ENCODE measurements around the gene GCK. TPM values are rescaled to one million over a fixed set of nuclear protein-coding genes. Genes with fewer than 3 reads are reported as not detected.
"Not testable (repeated sequence)": the region's sequence is repeated elsewhere in the genome, so short reads cannot be mapped to it uniquely, and the experiment has no call there.

Gene GCK
- total RNA-seq, 2 donors from 2014 or later: 1.3 to 2.1 TPM

DNA sequence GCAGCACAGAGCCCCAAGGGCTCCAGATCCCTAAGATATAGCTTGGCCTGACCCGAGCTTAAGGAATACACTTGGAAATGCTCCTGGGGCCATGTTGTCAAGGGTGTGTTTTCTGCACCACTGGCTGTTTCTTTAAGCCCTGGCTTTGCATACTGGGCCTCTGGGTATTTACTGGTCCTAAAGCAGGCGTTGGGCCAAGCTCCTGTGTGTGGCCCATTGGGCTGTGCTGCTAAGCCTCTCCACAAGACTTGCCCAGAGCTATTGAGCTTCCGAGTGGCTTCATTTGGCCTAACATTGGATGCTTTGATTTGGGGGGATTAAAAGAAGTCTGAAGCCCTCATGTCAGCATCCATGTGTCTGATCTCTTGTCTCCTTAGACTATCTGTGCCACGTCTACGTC is 16.8 kb upstream of the GCK start:
- DNase-seq: no peak
- TF ChIP-seq, protein P1, sequence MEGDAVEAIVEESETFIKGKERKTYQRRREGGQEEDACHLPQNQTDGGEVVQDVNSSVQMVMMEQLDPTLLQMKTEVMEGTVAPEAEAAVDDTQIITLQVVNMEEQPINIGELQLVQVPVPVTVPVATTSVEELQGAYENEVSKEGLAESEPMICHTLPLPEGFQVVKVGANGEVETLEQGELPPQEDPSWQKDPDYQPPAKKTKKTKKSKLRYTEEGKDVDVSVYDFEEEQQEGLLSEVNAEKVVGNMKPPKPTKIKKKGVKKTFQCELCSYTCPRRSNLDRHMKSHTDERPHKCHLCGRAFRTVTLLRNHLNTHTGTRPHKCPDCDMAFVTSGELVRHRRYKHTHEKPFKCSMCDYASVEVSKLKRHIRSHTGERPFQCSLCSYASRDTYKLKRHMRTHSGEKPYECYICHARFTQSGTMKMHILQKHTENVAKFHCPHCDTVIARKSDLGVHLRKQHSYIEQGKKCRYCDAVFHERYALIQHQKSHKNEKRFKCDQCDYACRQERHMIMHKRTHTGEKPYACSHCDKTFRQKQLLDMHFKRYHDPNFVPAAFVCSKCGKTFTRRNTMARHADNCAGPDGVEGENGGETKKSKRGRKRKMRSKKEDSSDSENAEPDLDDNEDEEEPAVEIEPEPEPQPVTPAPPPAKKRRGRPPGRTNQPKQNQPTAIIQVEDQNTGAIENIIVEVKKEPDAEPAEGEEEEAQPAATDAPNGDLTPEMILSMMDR (IDR thresholded peaks at IDR 0.05): no peak
- TF ChIP-seq POLR2A (IDR thresholded peaks at IDR 0.05): no peak
- Histone ChIP-seq H3K4me3 (no peak overlapping the region), H3K27ac (no peak overlapping the region), H3K9me3 (no peaks in the 10 kb centered on the region), H3K4me1 (peaks cover 26% of the 10 kb centered on the region), H3K36me3 (replicated peaks in 1 of 2; ENCODE audit: insufficient read depth in 1 of 2, low read depth in 2 of 2) (peaks cover 0 to 50% of the 10 kb centered on the region in 2 donors), H3K27me3 (no peaks in the 10 kb centered on the region)
- WGBS, 2 donors: 79 to 84% methylated on average over 3 to 5 of the region's 5 CpGs
- intact Hi-C loops (cut with DNase I): no loop called here
- no peak for ATAC-seq

DNA sequence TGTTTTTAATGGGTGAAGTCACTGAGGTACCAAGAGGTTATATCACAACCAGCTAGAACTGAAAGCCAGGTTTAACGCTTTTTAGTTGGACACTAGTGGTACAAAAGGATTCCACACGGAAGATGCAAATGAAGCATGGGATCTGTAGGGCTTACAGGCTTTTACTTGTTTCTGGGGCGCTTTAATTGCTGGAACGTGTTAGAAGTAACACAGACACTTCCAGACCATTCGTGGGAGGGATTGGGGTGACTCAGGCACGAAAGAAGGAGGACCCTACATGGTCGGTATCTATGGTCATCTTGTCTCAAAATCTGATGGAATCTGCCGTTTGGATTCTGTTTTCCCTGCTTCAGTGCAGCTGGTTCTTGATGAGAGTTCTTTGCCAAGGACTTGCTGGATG is 12.6 kb upstream of the GCK start:
- TF ChIP-seq POLR2A (IDR thresholded peaks at IDR 0.05): no peak
- TF ChIP-seq, protein P1 (IDR thresholded peaks at IDR 0.05): no peak
- ATAC-seq: no peak
- WGBS, 2 donors: 14 to 26% methylated on average over 8 of the region's 8 CpGs

DNA sequence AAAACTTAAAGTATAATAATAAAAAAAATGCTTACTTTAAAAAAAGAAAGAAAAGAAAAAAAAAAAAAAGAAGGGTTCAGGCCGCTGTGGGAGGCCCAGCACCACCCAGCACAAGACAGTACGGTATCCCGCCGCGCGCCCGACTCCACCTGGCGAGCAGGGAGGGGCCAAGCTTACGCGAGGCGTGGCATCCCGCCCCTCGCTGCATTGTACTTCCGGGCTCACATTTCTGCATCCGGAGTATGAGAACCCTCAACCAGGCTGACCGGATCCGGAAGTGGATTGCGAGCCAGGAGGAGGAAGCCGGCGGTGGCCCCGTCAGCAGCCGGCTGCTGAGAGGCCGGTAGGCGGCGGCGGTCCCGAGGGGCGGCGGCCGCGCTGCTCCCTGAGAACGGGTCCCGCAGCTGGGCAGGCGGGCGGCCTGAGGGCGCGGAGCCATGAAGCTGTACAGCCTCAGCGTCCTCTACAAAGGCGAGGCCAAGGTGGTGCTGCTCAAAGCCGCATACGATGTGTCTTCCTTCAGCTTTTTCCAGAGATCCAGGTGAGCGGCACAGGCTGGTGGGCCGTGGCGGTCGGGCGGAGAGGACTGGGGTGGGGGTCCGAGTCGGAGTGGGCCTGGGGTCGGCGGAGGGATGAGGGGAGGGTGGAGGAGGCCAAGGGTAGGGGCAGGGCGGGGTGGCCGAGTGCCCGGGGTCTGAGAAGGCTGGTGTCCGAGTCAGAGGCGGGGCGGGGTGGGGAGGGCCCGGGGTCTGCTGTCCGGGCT is 11.6 kb upstream of the GCK start, which contains the start of gene YKT6:
TSS of gene YKT6 (plus strand) at position 280 of the 763 bp plus-strand sequence. CDS start at position 438, 158 bp downstream.
- peak within 1 kb of the TSS in 3 of 4 donors; percentile 49 to 84 (median 84) for H3K27ac ChIP-seq
- peak within 1 kb of the TSS; percentile 91 to 100 for H3K4me3 ChIP-seq
- H3K27me3 ChIP-seq: no peaks in the 10 kb centered on the region
- DNase-seq: peak; percentile 95 to 97 (median 96)
- intact Hi-C loops (cut with DNase I): no loop called here
- H3K36me3 ChIP-seq (replicated peaks in 1 of 2; ENCODE audit: insufficient read depth in 1 of 2, low read depth in 2 of 2): peaks cover 0 to 9% of the 10 kb centered on the region in 2 donors
- no peaks in the 10 kb centered on the region for H3K9me3 ChIP-seq
- peak; percentile 76 to 84 (median 84) for TF ChIP-seq POLR2A (IDR thresholded peaks at IDR 0.05)
- TF ChIP-seq, protein P1 (IDR thresholded peaks at IDR 0.05): peak; percentile 48 to 85 (median 70)
- H3K4me1 ChIP-seq: peaks cover 26% of the 10 kb centered on the region
- 0 to 1% methylated on average over 25 to 55 of the region's 58 CpGs for WGBS, 2 donors
- peak; percentile 100 for ATAC-seq

More for the DNA sequence above, 12.6 kb upstream of the GCK start:
- Histone ChIP-seq H3K36me3 (replicated peaks in 1 of 2; ENCODE audit: insufficient read depth in 1 of 2, low read depth in 2 of 2) (peaks cover 0 to 14% of the 10 kb centered on the region in 2 donors), H3K9me3 (no peaks in the 10 kb centered on the region), H3K4me1 (peaks cover 26% of the 10 kb centered on the region), H3K27me3 (no peaks in the 10 kb centered on the region), H3K4me3 (peak overlapping the region; percentile 91 to 100), H3K27ac (no peak overlapping the region)
- intact Hi-C loops (cut with DNase I): no loop called here
- DNase-seq: no peak

DNA sequence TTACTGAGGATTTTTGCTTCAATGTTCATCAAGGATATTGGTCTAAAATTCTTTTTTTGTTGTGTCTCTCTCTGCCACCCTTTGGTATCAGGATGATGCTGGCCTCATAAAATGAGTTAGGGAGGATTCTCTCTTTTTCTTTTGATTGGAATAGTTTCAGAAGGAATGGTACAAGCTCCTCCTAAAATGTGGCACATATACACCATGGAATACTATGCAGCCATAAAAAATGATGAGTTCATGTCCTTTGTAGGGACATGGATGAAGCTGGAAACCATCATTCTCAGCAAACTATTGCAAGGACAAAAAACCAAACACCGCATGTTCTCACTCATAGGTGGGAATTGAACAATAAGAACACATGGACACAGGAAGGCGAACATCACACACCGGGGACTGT is 10.9 kb upstream of the GCK start:
- ATAC-seq; intact Hi-C loops (cut with DNase I); H3K9me3 ChIP-seq; H3K36me3 ChIP-seq (replicated peaks in 1 of 2; ENCODE audit: insufficient read depth in 1 of 2, low read depth in 2 of 2); H3K27ac ChIP-seq; H3K27me3 ChIP-seq; DNase-seq; H3K4me3 ChIP-seq: not testable (repeated sequence)
- peaks cover 26% of the 10 kb centered on the region for H3K4me1 ChIP-seq
- 68% methylated on average over 3 of the region's 3 CpGs; no CpG with 5 or more reads in 1 of the 2 donors for WGBS, 2 donors

DNA sequence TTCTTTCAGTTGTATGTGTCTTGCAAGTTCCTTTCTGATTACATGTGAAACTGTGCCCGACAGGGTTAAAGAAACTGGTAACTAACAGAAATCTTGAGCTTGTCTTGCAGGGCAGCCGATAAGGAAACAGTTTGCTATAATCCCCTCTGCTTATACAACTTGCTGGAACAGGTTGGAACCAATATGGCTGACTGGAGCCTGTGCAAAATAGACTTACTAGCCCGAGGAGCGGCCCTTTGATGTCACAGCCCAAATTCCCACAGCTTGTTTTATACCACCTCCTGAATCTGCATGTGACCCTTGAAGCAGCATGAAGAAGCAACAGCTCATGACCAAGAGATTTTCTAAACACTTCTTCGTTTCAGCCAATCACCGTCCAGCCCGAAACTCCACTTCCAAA is 8.2 kb upstream of the GCK start:
- ATAC-seq (no peak), DNase-seq (no peak)
- 60 to 66% methylated on average over 7 of the region's 7 CpGs for WGBS, 2 donors
- Histone ChIP-seq H3K36me3 (replicated peaks in 1 of 2; ENCODE audit: insufficient read depth in 1 of 2, low read depth in 2 of 2) (no peaks in the 10 kb centered on the region), H3K9me3 (no peaks in the 10 kb centered on the region), H3K27me3 (no peaks in the 10 kb centered on the region), H3K4me1 (peaks cover 8% of the 10 kb centered on the region), H3K27ac (no peak overlapping the region), H3K4me3 (no peak overlapping the region)
- intact Hi-C loops (cut with DNase I): no loop called here
- no peak for TF ChIP-seq POLR2A (IDR thresholded peaks at IDR 0.05)
- TF ChIP-seq, protein P1 (IDR thresholded peaks at IDR 0.05): no peak
